ENCODE data around the gene ZNF609.

ZNF609 gene

GRCh38 chr15:64622410-64623260 lies 162.3 kb downstream of the ZNF609 start:
- Histone ChIP-seq H3K9me3 (ENCODE audit: severe bottlenecking) (no peaks in the 10 kb centered on the region), H3K27me3 (ENCODE audit: insufficient read depth, poor library complexity, severe bottlenecking) (no peaks in the 10 kb centered on the region), H3K36me3 (ENCODE audit: low read depth) (peaks cover 15% of the 10 kb centered on the region), H3K4me1 (ENCODE audit: insufficient read depth, poor library complexity, severe bottlenecking) (peaks cover 20% of the 10 kb centered on the region), H3K4me3 (ENCODE audit: severe bottlenecking) (no peak overlapping the region), H3K27ac (ENCODE audit: poor library complexity, severe bottlenecking) (no peak overlapping the region)
- DNase-seq (ENCODE audit: low spot score) (no peak), ATAC-seq (ENCODE audit: low read depth) (no peak)
- no peak for TF ChIP-seq CTCF (IDR thresholded peaks at IDR 0.05; ENCODE audit: poor library complexity, severe bottlenecking)

DNA sequence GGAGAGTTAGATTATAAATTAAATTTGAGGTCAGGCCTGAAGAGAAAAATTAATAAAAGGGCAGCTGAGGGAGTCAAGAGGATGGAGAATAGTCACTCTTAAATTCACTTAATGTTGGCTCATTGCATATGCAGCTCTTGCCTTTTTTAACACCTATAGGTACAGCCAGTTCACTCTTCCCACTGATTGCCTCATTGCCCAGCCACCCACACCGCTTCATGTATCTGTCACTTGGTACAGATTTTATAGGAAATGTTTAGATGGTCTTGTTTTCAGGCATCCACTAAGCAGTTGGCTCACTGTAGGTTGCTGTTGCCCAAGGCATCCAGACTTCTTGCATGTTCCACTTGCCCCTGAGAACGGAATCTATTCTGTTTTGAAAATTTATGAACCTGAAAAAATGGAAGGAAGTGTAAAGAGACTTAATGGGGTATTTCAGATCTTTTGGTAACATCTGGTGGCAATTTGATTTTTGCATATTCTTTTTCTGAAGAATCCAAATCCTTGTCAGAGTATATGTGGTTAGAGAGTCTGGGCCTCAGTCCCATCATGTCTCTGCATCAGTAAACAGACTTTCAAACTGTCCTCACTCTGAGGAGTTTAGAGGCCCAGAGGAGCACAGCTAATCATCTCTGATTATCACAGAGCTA lies 163.1 kb downstream of the ZNF609 start:
- TF ChIP-seq CTCF (IDR thresholded peaks at IDR 0.05; ENCODE audit: poor library complexity, severe bottlenecking): no peak
- no peak overlapping the region for H3K4me3 ChIP-seq (ENCODE audit: severe bottlenecking)
- no peak for DNase-seq (ENCODE audit: low spot score)
- no peak for ATAC-seq (ENCODE audit: low read depth)
- H3K4me1 ChIP-seq (ENCODE audit: insufficient read depth, poor library complexity, severe bottlenecking): peaks cover 20% of the 10 kb centered on the region
- no peaks in the 10 kb centered on the region for H3K9me3 ChIP-seq (ENCODE audit: severe bottlenecking)
- no peaks in the 10 kb centered on the region for H3K27me3 ChIP-seq (ENCODE audit: insufficient read depth, poor library complexity, severe bottlenecking)
- no peak overlapping the region for H3K27ac ChIP-seq (ENCODE audit: poor library complexity, severe bottlenecking)
- peaks cover 15% of the 10 kb centered on the region for H3K36me3 ChIP-seq (ENCODE audit: low read depth)

GRCh38 chr15:64624242-64624641 lies 163.9 kb downstream of the ZNF609 start:
- no peak for TF ChIP-seq CTCF (IDR thresholded peaks at IDR 0.05; ENCODE audit: poor library complexity, severe bottlenecking)
- Histone ChIP-seq H3K4me1 (ENCODE audit: insufficient read depth, poor library complexity, severe bottlenecking) (peaks cover 17% of the 10 kb centered on the region), H3K27me3 (ENCODE audit: insufficient read depth, poor library complexity, severe bottlenecking) (no peaks in the 10 kb centered on the region), H3K36me3 (ENCODE audit: low read depth) (peaks cover 15% of the 10 kb centered on the region), H3K9me3 (ENCODE audit: severe bottlenecking) (no peaks in the 10 kb centered on the region), H3K27ac (ENCODE audit: poor library complexity, severe bottlenecking) (no peak overlapping the region), H3K4me3 (ENCODE audit: severe bottlenecking) (no peak overlapping the region)
- ATAC-seq (ENCODE audit: low read depth): no peak
- DNase-seq (ENCODE audit: low spot score): no peak

DNA sequence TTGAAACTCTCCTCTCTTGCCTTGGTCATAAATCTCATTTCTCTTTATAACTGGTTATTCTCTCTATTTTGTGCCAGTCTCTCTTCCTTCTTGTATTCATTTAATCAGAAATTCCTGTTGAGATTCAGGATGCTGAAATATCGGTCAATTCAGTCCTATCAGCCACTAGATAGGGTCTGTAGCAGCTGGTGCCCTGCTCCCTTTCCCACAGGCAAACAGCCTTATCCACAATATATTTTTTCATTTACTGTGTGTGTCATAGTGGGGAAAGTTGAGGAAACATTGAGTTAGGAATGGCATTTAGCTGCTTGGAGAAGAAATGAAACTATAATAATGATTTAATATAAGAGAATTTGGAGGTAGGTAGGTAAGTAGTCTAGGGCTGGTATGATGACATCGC lies 168.7 kb downstream of the ZNF609 start:
- Histone ChIP-seq H3K9me3 (ENCODE audit: severe bottlenecking) (no peaks in the 10 kb centered on the region), H3K27me3 (ENCODE audit: insufficient read depth, poor library complexity, severe bottlenecking) (no peaks in the 10 kb centered on the region), H3K27ac (ENCODE audit: poor library complexity, severe bottlenecking) (no peak overlapping the region), H3K4me1 (ENCODE audit: insufficient read depth, poor library complexity, severe bottlenecking) (no peaks in the 10 kb centered on the region), H3K36me3 (ENCODE audit: low read depth) (peaks cover 12% of the 10 kb centered on the region), H3K4me3 (ENCODE audit: severe bottlenecking) (no peak overlapping the region)
- TF ChIP-seq CTCF (IDR thresholded peaks at IDR 0.05; ENCODE audit: poor library complexity, severe bottlenecking): no peak
- DNase-seq (ENCODE audit: low spot score): no peak
- ATAC-seq (ENCODE audit: low read depth): no peak
